Progenitor cell of endocrine pancreas (in vitro differentiated cells): ENCODE measurements around the gene AXL. TPM values are rescaled to one million over a fixed set of nuclear protein-coding genes. Genes with fewer than 3 reads are reported as not detected.
A peak's percentile ranks its signal among the peaks of the same experiment; 100 is the strongest.
"Not testable (repeated sequence)": the region's sequence is repeated elsewhere in the genome, so short reads cannot be mapped to it uniquely, and the experiment has no call there.

Experiments used
- DNase-seq: peaks from one replicate; pipeline ENCODE4 v3.0.0; 2021; ENCODE audit warnings: low spot score; ENCODE audit not compliant: unreplicated experiment
- H3K27ac Mint-ChIP-seq: 2 replicates; pipeline ENCODE4 v1.8.0; 2021; ENCODE audit warnings: mild to moderate bottlenecking, moderate library complexity, mixed read lengths
- H3K27me3 Mint-ChIP-seq: 2 replicates; pipeline ENCODE4 v1.8.0; 2021; ENCODE audit warnings: mixed read lengths
- H3K36me3 Mint-ChIP-seq: 2 replicates; pipeline ENCODE4 v1.8.0; 2022; ENCODE audit warnings: mixed read lengths; ENCODE audit not compliant: insufficient read depth
- H3K4me1 Mint-ChIP-seq: 2 replicates; pipeline ENCODE4 v1.8.0; 2021; ENCODE audit warnings: low read depth, mixed read lengths
- H3K4me3 Mint-ChIP-seq: 2 replicates; pipeline ENCODE4 v1.8.0; 2021; ENCODE audit warnings: low read depth, mild to moderate bottlenecking, moderate library complexity, mixed read lengths
- H3K9me3 Mint-ChIP-seq: 2 replicates; pipeline ENCODE4 v1.8.0; 2021; ENCODE audit warnings: low read depth, mixed read lengths
- CTCF ChIP-seq: fragments of 200-600 bp; sonication (generic); IDR thresholded peaks from one replicate; pipeline ENCODE4 v1.5.0; 2021; ENCODE audit warnings: antibody characterized with exemption, mild to moderate bottlenecking; ENCODE audit not compliant: unreplicated experiment
- long read RNA-seq: library from polyadenylated mRNA; unstranded; transcript quantifications from one replicate; pipeline ENCODE4 v2.0.0, GENCODE V29; 2020
- total RNA-seq: library from RNA; stranded (reverse); gene quantifications from 2 replicates; pipeline ENCODE4 v1.2.1, GENCODE V29; 2021

The AXL gene
- 14.8 and 15.7 TPM in 2 replicates for total RNA-seq
- long read RNA-seq, partial matches to known transcripts: 1 of 2 reads
- long read RNA-seq, other reads (novel, unspliced or antisense): 1 of 2 reads

- no peaks in the 10 kb centered on the region for H3K9me3 Mint-ChIP-seq
- TF ChIP-seq CTCF: no peak
- peak within 1 kb of the TSS; percentile 90 for H3K27ac Mint-ChIP-seq
- H3K4me1 Mint-ChIP-seq: peaks cover 23% of the 10 kb centered on the region
- H3K36me3 Mint-ChIP-seq: peaks cover 8% of the 10 kb centered on the region
- H3K4me3 Mint-ChIP-seq: peak within 1 kb of the TSS; percentile 79
- peaks cover 25% of the 10 kb centered on the region for H3K27me3 Mint-ChIP-seq
- DNase-seq: peak; percentile 49
Measured at GRCh38 chr19:41218615-41219507, at the start of gene AXL. TSS of gene AXL (plus strand) at chr19:41219223. CDS start at chr19:41219393, 170 bp downstream.

- Mint-ChIP-seq H3K4me3 (no peak overlapping the region), H3K4me1 (peaks cover 14% of the 10 kb centered on the region), H3K36me3 (no peaks in the 10 kb centered on the region), H3K27ac (peak overlapping the region; percentile 73), H3K9me3 (no peaks in the 10 kb centered on the region), H3K27me3 (peaks cover 4% of the 10 kb centered on the region)
- peak; percentile 11 for TF ChIP-seq CTCF
- DNase-seq: no peak
Measured at GRCh38 chr19:41172297-41173164, 46.5 kb upstream of the AXL start.

GRCh38 chr19:41174297-41174928, 44.6 kb upstream of the AXL start:
- Mint-ChIP-seq H3K4me1 (peaks cover 12% of the 10 kb centered on the region), H3K4me3 (no peak overlapping the region), H3K36me3 (no peaks in the 10 kb centered on the region), H3K27me3 (peaks cover 4% of the 10 kb centered on the region), H3K27ac (no peak overlapping the region), H3K9me3 (no peaks in the 10 kb centered on the region)
- DNase-seq: no peak
- no peak for TF ChIP-seq CTCF

GRCh38 chr19:41175801-41176777, 42.9 kb upstream of the AXL start:
- no peaks in the 10 kb centered on the region for H3K36me3 Mint-ChIP-seq
- H3K4me3 Mint-ChIP-seq: peak overlapping the region; percentile 23
- no peak for DNase-seq
- peaks cover 4% of the 10 kb centered on the region for H3K27me3 Mint-ChIP-seq
- H3K27ac Mint-ChIP-seq: peak overlapping the region; percentile 93
- no peaks in the 10 kb centered on the region for H3K9me3 Mint-ChIP-seq
- H3K4me1 Mint-ChIP-seq: peaks cover 12% of the 10 kb centered on the region
- no peak for TF ChIP-seq CTCF

- H3K36me3 Mint-ChIP-seq, H3K9me3 Mint-ChIP-seq, H3K27ac Mint-ChIP-seq, H3K4me1 Mint-ChIP-seq, H3K4me3 Mint-ChIP-seq, DNase-seq, H3K27me3 Mint-ChIP-seq: not testable (repeated sequence)
Measured at GRCh38 chr19:41180173-41180572, 38.9 kb upstream of the AXL start.
